Activated CD4-positive, alpha-beta memory T cell treated with anti-CD3 and anti-CD28 coated beads, Interleukin-2, amount 10 ng/mL, durations not matched to agents 7 days and 5 days (primary cell): ENCODE data around the gene MYDGF. TPM values are rescaled to one million over a fixed set of nuclear protein-coding genes. Genes with fewer than 3 reads are reported as not detected.

Experiments used
- CTCF ChIA-PET: fragments of 350-600 bp; sonication (Branson Sonifier 250); formaldehyde crosslinking; loops from one replicate; lab custom pipeline; 2021; ENCODE audit warnings: antibody characterized with exemption, inconsistent platforms; lab: Charles Lee
- POLR2A ChIA-PET: fragments of 350-600 bp; sonication (Branson Sonifier 250); formaldehyde crosslinking; loops from one replicate; lab custom pipeline; 2021; ENCODE audit warnings: antibody characterized with exemption; lab: Charles Lee
- DNase-seq: peaks from one replicate; pipeline ENCODE4 v3.0.0-alpha.2; 2020
- H3K27ac Mint-ChIP-seq: one replicate; pipeline ENCODE4 v1.8.0; 2021; ENCODE audit warnings: mild to moderate bottlenecking, mixed read lengths
- H3K27me3 Mint-ChIP-seq: one replicate; pipeline ENCODE4 v1.8.0; 2021; ENCODE audit warnings: mixed read lengths
- H3K36me3 Mint-ChIP-seq: one replicate; pipeline ENCODE4 v1.8.0; 2021; ENCODE audit warnings: low read depth, mixed read lengths
- H3K4me1 Mint-ChIP-seq: one replicate; pipeline ENCODE4 v1.8.0; 2021; ENCODE audit warnings: mixed read lengths
- H3K4me3 Mint-ChIP-seq: one replicate; pipeline ENCODE4 v1.8.0; 2021; ENCODE audit warnings: mild to moderate bottlenecking, mixed read lengths
- H3K9me3 Mint-ChIP-seq: one replicate; pipeline ENCODE4 v1.8.0; 2021; ENCODE audit warnings: mixed read lengths
- total RNA-seq, 2 experiments: library from RNA; stranded (reverse); gene quantifications; one replicate each; pipeline ENCODE4 v1.2.3, GENCODE V29; 2021

Gene MYDGF
- total RNA-seq, 2 experiments from 2014 or later: 67.1 to 68.7 TPM

GRCh38 chr19:4642625-4643024, 27.5 kb downstream of the MYDGF start:
- Mint-ChIP-seq H3K36me3 (peaks cover 3% of the 10 kb centered on the region), H3K27me3 (no peaks in the 10 kb centered on the region), H3K27ac (no peak overlapping the region), H3K9me3 (no peaks in the 10 kb centered on the region), H3K4me3 (no peak overlapping the region), H3K4me1 (peaks cover 21% of the 10 kb centered on the region)
- ChIA-PET POLR2A (no interaction called here), CTCF (no interaction called here)
- DNase-seq: no peak

GRCh38 chr19:4641132-4641531, 29.0 kb downstream of the MYDGF start:
- Mint-ChIP-seq H3K9me3 (no peaks in the 10 kb centered on the region), H3K4me3 (peak overlapping the region; percentile 37), H3K4me1 (peaks cover 28% of the 10 kb centered on the region), H3K27ac (no peak overlapping the region), H3K27me3 (no peaks in the 10 kb centered on the region), H3K36me3 (no peaks in the 10 kb centered on the region)
- no peak for DNase-seq
- POLR2A ChIA-PET: no interaction called here
- CTCF ChIA-PET: no interaction called here

- no peak for DNase-seq
- H3K36me3 Mint-ChIP-seq: no peaks in the 10 kb centered on the region
- no peaks in the 10 kb centered on the region for H3K27me3 Mint-ChIP-seq
- H3K27ac Mint-ChIP-seq: peak overlapping the region; percentile 35
- peak overlapping the region; percentile 96 for H3K4me3 Mint-ChIP-seq
- H3K9me3 Mint-ChIP-seq: no peaks in the 10 kb centered on the region
- CTCF ChIA-PET: no interaction called here
- peaks cover 30% of the 10 kb centered on the region for H3K4me1 Mint-ChIP-seq
- POLR2A ChIA-PET: interaction anchor here (0.9 kb wide), 1 partner anchor 84 kb away, joined by 4 read pairs; no protein-coding TSS in a partner anchor
These were observed 29.7 kb downstream of the MYDGF start for GRCh38 chr19:4640247-4641000.

GRCh38 chr19:4639531-4640246, 30.5 kb downstream of the MYDGF start:
- no peaks in the 10 kb centered on the region for H3K36me3 Mint-ChIP-seq
- no peaks in the 10 kb centered on the region for H3K9me3 Mint-ChIP-seq
- DNase-seq: no peak
- H3K4me3 Mint-ChIP-seq: peak overlapping the region; percentile 96
- peak overlapping the region; percentile 83 for H3K27ac Mint-ChIP-seq
- POLR2A ChIA-PET: interaction anchor here (0.9 kb wide), 1 partner anchor 85 kb away, joined by 4 read pairs; no protein-coding TSS in a partner anchor
- CTCF ChIA-PET: no interaction called here
- no peaks in the 10 kb centered on the region for H3K27me3 Mint-ChIP-seq
- H3K4me1 Mint-ChIP-seq: peaks cover 34% of the 10 kb centered on the region

GRCh38 chr19:4638828-4639530, 31.2 kb downstream of the MYDGF start, which contains the start of gene TNFAIP8L1:
TSS of gene TNFAIP8L1 (plus strand) at chr19:4639516. CDS start at chr19:4651870, 12,354 bp downstream.
- POLR2A ChIA-PET: no interaction called here

GRCh38 chr19:4638317-4638716, 31.8 kb downstream of the MYDGF start:
- no peak for DNase-seq
- H3K27me3 Mint-ChIP-seq: no peaks in the 10 kb centered on the region
- ChIA-PET CTCF (interaction anchor here (1.7 to 3.0 kb wide), 4 partner anchors 62 to 113 kb away, joined by 3 to 29 read pairs (median 11); no protein-coding TSS in a partner anchor), POLR2A (no interaction called here)
- H3K4me1 Mint-ChIP-seq: peaks cover 48% of the 10 kb centered on the region
- H3K36me3 Mint-ChIP-seq: no peaks in the 10 kb centered on the region
- H3K4me3 Mint-ChIP-seq: no peak overlapping the region
- H3K27ac Mint-ChIP-seq: peak overlapping the region; percentile 86
- H3K9me3 Mint-ChIP-seq: no peaks in the 10 kb centered on the region

More at GRCh38 chr19:4638828-4639530, 31.2 kb downstream of the MYDGF start, which contains the start of gene TNFAIP8L1:
- H3K4me1 Mint-ChIP-seq: peaks cover 41% of the 10 kb centered on the region
- H3K9me3 Mint-ChIP-seq: no peaks in the 10 kb centered on the region
- peak within 1 kb of the TSS; percentile 96 for H3K4me3 Mint-ChIP-seq
- CTCF ChIA-PET: interaction anchor here (1.9 kb wide), 1 partner anchor 63 kb away, joined by 9 read pairs; no protein-coding TSS in a partner anchor
- no peaks in the 10 kb centered on the region for H3K36me3 Mint-ChIP-seq
- no peaks in the 10 kb centered on the region for H3K27me3 Mint-ChIP-seq
- peak; percentile 99 for DNase-seq
- H3K27ac Mint-ChIP-seq: peak within 1 kb of the TSS; percentile 86

- Mint-ChIP-seq H3K4me1 (peaks cover 51% of the 10 kb centered on the region), H3K4me3 (no peak overlapping the region), H3K36me3 (no peaks in the 10 kb centered on the region), H3K27ac (peak overlapping the region; percentile 40), H3K9me3 (no peaks in the 10 kb centered on the region), H3K27me3 (peaks cover 2% of the 10 kb centered on the region)
- POLR2A ChIA-PET: interaction anchor here (1.3 kb wide), 1 partner anchor 71 kb away, joined by 3 read pairs; no protein-coding TSS in a partner anchor
- DNase-seq: no peak
- CTCF ChIA-PET: interaction anchor here (0.5 to 3.0 kb wide), 28 partner anchors 8 to 1686 kb away, joined by 3 to 29 read pairs (median 4); partner anchors contain the start of genes DPP9, FEM1A and HDGFL2
These were observed 33.4 kb downstream of the MYDGF start for GRCh38 chr19:4636761-4637160.

GRCh38 chr19:4636151-4636717, 33.9 kb downstream of the MYDGF start:
- peak; percentile 81 for DNase-seq
- ChIA-PET CTCF (interaction anchor here (0.5 to 3.0 kb wide), 30 partner anchors 8 to 1685 kb away, joined by 3 to 29 read pairs (median 4); partner anchors contain the start of genes DPP9, FEM1A and HDGFL2), POLR2A (interaction anchor here (1.3 kb wide), 1 partner anchor 70 kb away, joined by 3 read pairs; no protein-coding TSS in a partner anchor)
- Mint-ChIP-seq H3K27me3 (peaks cover 2% of the 10 kb centered on the region), H3K9me3 (no peaks in the 10 kb centered on the region), H3K36me3 (no peaks in the 10 kb centered on the region), H3K27ac (peak overlapping the region; percentile 40), H3K4me1 (peaks cover 49% of the 10 kb centered on the region), H3K4me3 (peak overlapping the region; percentile 43)

- ChIA-PET POLR2A (interaction anchor here (1.3 kb wide), 1 partner anchor 70 kb away, joined by 3 read pairs; no protein-coding TSS in a partner anchor), CTCF (interaction anchor here (0.5 to 3.0 kb wide), 26 partner anchors 8 to 175 kb away, joined by 3 to 29 read pairs (median 4); partner anchors contain the start of genes DPP9, FEM1A and HDGFL2)
- DNase-seq: no peak
- Mint-ChIP-seq H3K4me1 (peaks cover 47% of the 10 kb centered on the region), H3K36me3 (no peaks in the 10 kb centered on the region), H3K9me3 (no peaks in the 10 kb centered on the region), H3K4me3 (peak overlapping the region; percentile 43), H3K27me3 (peaks cover 2% of the 10 kb centered on the region), H3K27ac (no peak overlapping the region)
These were observed 34.4 kb downstream of the MYDGF start for GRCh38 chr19:4635754-4636116.

GRCh38 chr19:4633140-4633967, 36.8 kb downstream of the MYDGF start:
- CTCF ChIA-PET: interaction anchor here (1.0 to 1.9 kb wide), 9 partner anchors 19 to 110 kb away, joined by 3 to 11 read pairs (median 3); no protein-coding TSS in a partner anchor
- H3K27me3 Mint-ChIP-seq: peaks cover 2% of the 10 kb centered on the region
- no peak overlapping the region for H3K4me3 Mint-ChIP-seq
- H3K9me3 Mint-ChIP-seq: no peaks in the 10 kb centered on the region
- DNase-seq: peak; percentile 61
- peaks cover 32% of the 10 kb centered on the region for H3K4me1 Mint-ChIP-seq
- no peak overlapping the region for H3K27ac Mint-ChIP-seq
- POLR2A ChIA-PET: interaction anchor here (1.3 to 1.4 kb wide), 2 partner anchors 10 to 157 kb away, joined by 3 read pairs; no protein-coding TSS in a partner anchor
- H3K36me3 Mint-ChIP-seq: no peaks in the 10 kb centered on the region

- DNase-seq: no peak
- POLR2A ChIA-PET: no interaction called here
- H3K27ac Mint-ChIP-seq: no peak overlapping the region
- H3K4me3 Mint-ChIP-seq: no peak overlapping the region
- H3K36me3 Mint-ChIP-seq: no peaks in the 10 kb centered on the region
- CTCF ChIA-PET: interaction anchor here (0.7 kb wide), 1 partner anchor 13 kb away, joined by 3 read pairs; no protein-coding TSS in a partner anchor
- H3K4me1 Mint-ChIP-seq: no peaks in the 10 kb centered on the region
- peaks cover 2% of the 10 kb centered on the region for H3K27me3 Mint-ChIP-seq
- H3K9me3 Mint-ChIP-seq: no peaks in the 10 kb centered on the region
These were observed 45.3 kb downstream of the MYDGF start for GRCh38 chr19:4624733-4625362.
